DOHH2 (cell line): ENCODE results near the gene IWS1.

Source experiments
- H3F3A ChIP-seq: fragments of 200-600 bp; sonication (generic), shearing (Covaris generic); 2 replicates; pipeline ENCODE4 v1.6.0; 2016; ENCODE audit warnings: antibody characterized with exemption, mild to moderate bottlenecking; ENCODE audit not compliant: control insufficient read depth, insufficient read depth
- H3K27ac ChIP-seq: fragments of 200-600 bp; sonication (generic); 2 replicates; pipeline ENCODE4 v1.5.1; 2014; ENCODE audit warnings: low read depth, mild to moderate bottlenecking, low read length, moderate library complexity
- H3K27me3 ChIP-seq: fragments of 200-600 bp; sonication (generic); 2 replicates; pipeline ENCODE4 v1.6.1; 2014; ENCODE audit warnings: mild to moderate bottlenecking, low read length, mixed read lengths; ENCODE audit not compliant: control insufficient read depth
- H3K36me3 ChIP-seq: fragments of 200-600 bp; sonication (generic); 2 replicates; pipeline ENCODE4 v1.6.1; 2014; ENCODE audit warnings: mild to moderate bottlenecking, low read length, moderate library complexity, mixed read lengths; ENCODE audit not compliant: control insufficient read depth
- H3K4me1 ChIP-seq: fragments of 200-600 bp; sonication (generic); 2 replicates; pipeline ENCODE4 v1.6.1; 2014; ENCODE audit warnings: mild to moderate bottlenecking, low read length, mixed read lengths; ENCODE audit not compliant: control insufficient read depth
- H3K4me2 ChIP-seq: fragments of 200-600 bp; sonication (generic); 2 replicates; pipeline ENCODE4 v1.6.0; 2014; ENCODE audit warnings: mild to moderate bottlenecking, low read length, moderate library complexity
- H3K4me3 ChIP-seq: fragments of 200-600 bp; sonication (generic); 2 replicates; pipeline ENCODE4 v1.5.1; 2014; ENCODE audit warnings: mild to moderate bottlenecking, low read length, mixed read lengths
- H3K79me2 ChIP-seq: fragments of 200-600 bp; sonication (generic); 2 replicates; pipeline ENCODE4 v1.6.1; 2014; ENCODE audit warnings: mild to moderate bottlenecking, low read length, mixed read lengths; ENCODE audit not compliant: control insufficient read depth
- H3K9me2 ChIP-seq: fragments of 200-600 bp; sonication (generic); replicated peaks from 2 replicates; pipeline ENCODE4 v1.6.1; 2014; ENCODE audit warnings: mild to moderate bottlenecking, low read length, mixed read lengths; ENCODE audit not compliant: control insufficient read depth
- H3K9me3 ChIP-seq: fragments of 200-600 bp; sonication (generic); 2 replicates; pipeline ENCODE4 v1.6.1; 2014; ENCODE audit warnings: antibody characterized with exemption, low read length, mixed read lengths; ENCODE audit not compliant: control insufficient read depth, insufficient read depth
- H4K20me1 ChIP-seq: fragments of 200-600 bp; sonication (generic); 2 replicates; pipeline ENCODE4 v1.6.0; 2014; ENCODE audit warnings: low read depth, mild to moderate bottlenecking, antibody characterized with exemption, low read length, moderate library complexity; ENCODE audit not compliant: control insufficient read depth, insufficient read depth
- CTCF ChIP-seq: fragments of 200-600 bp; sonication (generic); IDR thresholded peaks from one replicate; pipeline ENCODE4 v1.5.1; 2014; ENCODE audit warnings: antibody characterized with exemption, mild to moderate bottlenecking, low read depth, low read length; ENCODE audit not compliant: poor library complexity, severe bottlenecking
- EZH2phosphoT487 ChIP-seq: fragments of 200-600 bp; sonication (generic); IDR thresholded peaks from 2 replicates; pipeline ENCODE4 v1.6.1; 2017; ENCODE audit warnings: borderline replicate concordance, mild to moderate bottlenecking, antibody characterized with exemption, low read length, moderate library complexity, mixed read lengths

IWS1 gene

GRCh38 chr2:127431408-127432023 lies 94.8 kb downstream of the IWS1 start:
- Histone ChIP-seq H3K4me2 (no peak overlapping the region), H4K20me1 (no peaks in the 10 kb centered on the region), H3K27me3 (no peaks in the 10 kb centered on the region), H3F3A (no peaks in the 10 kb centered on the region), H3K4me3 (no peak overlapping the region), H3K27ac (no peak overlapping the region), H3K9me2 (no peaks in the 10 kb centered on the region), H3K4me1 (no peaks in the 10 kb centered on the region), H3K79me2 (no peaks in the 10 kb centered on the region), H3K36me3 (no peaks in the 10 kb centered on the region), H3K9me3 (no peaks in the 10 kb centered on the region)
- no peak for TF ChIP-seq CTCF
- TF ChIP-seq EZH2phosphoT487, result no peak
